Gastroesophageal sphincter (tissue), 3 donors: Measurements from ENCODE around the gene REEP3.

ENCODE experiments used
- POLR2A ChIP-seq, 2 donors: fragments of 450-650 bp; IDR thresholded peaks; one replicate each; pipeline ENCODE4 v1.6.1; 2017; ENCODE audit warnings: antibody characterized with exemption in 2 of 2, mild to moderate bottlenecking in 2 of 2, moderate library complexity in 1 of 2
- TF ChIP-seq, protein P1 (sequence below), 4 experiments: fragments of 200-600 bp in 2 of 4; fragments of 450-650 bp in 2 of 4; sonication (generic) in 1 of 4; IDR thresholded peaks; one replicate each; pipeline ENCODE4 v1.5.1; 2017 to 2019; ENCODE audit warnings: antibody characterized with exemption in 4 of 4, mild to moderate bottlenecking in 2 of 4, moderate library complexity in 2 of 4

DNA sequence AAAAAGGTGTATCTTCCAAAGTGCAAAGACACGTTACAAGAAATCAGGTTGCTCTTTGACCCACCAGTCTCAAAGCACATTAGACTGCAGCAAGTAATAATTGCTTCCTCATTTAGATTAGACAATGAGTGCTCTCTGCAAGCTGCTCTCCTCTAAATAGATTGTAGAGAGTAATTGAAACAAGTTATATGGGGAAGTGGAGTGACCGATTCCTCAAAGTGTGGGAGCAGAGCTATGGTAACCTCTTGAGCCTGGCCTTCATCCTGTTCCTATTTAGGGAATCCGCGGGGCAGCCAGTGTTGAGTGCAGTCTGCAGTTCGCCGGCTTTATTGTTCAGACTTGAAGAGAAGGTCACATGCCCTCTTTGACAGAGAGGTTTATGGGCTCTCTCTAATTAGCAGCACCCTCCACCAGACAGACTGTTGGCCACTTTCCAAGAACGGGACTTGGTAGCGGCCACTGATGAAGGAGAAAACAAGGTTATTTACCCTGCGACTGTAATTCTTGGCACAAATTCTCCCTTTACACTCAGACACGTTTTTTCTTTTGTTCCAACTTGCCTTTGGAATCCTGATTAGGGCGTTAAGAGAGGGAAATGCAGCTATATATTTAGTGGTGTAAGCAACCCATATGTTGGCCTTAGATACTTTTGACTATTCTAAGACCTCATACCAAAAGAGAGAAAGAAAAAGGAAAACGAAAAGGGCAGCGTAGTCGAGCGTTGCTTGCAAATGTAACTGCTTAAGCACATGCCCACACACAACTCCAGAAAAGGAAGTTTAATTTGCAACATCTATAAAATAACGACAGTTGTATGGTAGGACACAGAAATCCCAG, 107.5 kb downstream of the REEP3 start:
- TF ChIP-seq, protein P1, sequence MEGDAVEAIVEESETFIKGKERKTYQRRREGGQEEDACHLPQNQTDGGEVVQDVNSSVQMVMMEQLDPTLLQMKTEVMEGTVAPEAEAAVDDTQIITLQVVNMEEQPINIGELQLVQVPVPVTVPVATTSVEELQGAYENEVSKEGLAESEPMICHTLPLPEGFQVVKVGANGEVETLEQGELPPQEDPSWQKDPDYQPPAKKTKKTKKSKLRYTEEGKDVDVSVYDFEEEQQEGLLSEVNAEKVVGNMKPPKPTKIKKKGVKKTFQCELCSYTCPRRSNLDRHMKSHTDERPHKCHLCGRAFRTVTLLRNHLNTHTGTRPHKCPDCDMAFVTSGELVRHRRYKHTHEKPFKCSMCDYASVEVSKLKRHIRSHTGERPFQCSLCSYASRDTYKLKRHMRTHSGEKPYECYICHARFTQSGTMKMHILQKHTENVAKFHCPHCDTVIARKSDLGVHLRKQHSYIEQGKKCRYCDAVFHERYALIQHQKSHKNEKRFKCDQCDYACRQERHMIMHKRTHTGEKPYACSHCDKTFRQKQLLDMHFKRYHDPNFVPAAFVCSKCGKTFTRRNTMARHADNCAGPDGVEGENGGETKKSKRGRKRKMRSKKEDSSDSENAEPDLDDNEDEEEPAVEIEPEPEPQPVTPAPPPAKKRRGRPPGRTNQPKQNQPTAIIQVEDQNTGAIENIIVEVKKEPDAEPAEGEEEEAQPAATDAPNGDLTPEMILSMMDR (IDR thresholded peaks at IDR 0.05), result no peak
- no peak for TF ChIP-seq POLR2A (IDR thresholded peaks at IDR 0.05)
